OCI-LY1 (cell line): ENCODE measurements around the gene ADAMTS1.

Experiments
- EZH2 ChIP-seq: fragments of 200-600 bp; sonication (generic), shearing (Covaris generic); IDR thresholded peaks from 2 replicates; pipeline ENCODE4 v1.8.0; 2017; ENCODE audit warnings: borderline replicate concordance, mixed run types, mild to moderate bottlenecking, antibody characterized with exemption, low read length, moderate library complexity, mixed read lengths
- TF ChIP-seq, protein P1 (sequence below): fragments of 200-600 bp; sonication (generic), shearing (Covaris generic); IDR thresholded peaks from 2 replicates; pipeline ENCODE4 v1.5.1; 2017; ENCODE audit warnings: mild to moderate bottlenecking, antibody characterized with exemption, low read length, moderate library complexity, mixed read lengths

DNA sequence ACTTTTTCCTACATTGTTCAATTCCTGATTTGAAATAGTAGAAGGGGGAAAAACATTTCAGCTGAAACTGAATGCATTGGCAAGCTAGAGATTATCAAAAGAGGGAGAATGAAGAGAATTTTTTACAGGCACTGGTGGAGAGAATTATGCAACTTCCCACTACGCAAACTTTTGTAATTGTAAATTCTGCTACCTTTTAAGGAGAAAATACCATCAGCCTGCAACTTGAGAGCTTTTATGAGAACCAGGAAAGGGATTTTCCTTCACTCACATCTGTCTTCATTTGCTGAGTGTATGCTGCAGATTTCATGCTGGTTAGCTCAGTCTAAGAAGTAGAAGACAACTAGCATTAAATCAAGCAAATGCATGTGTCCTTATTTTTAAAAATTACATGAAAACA lies 43.7 kb downstream of the ADAMTS1 start:
- no peak for TF ChIP-seq EZH2
- TF ChIP-seq, protein P1, sequence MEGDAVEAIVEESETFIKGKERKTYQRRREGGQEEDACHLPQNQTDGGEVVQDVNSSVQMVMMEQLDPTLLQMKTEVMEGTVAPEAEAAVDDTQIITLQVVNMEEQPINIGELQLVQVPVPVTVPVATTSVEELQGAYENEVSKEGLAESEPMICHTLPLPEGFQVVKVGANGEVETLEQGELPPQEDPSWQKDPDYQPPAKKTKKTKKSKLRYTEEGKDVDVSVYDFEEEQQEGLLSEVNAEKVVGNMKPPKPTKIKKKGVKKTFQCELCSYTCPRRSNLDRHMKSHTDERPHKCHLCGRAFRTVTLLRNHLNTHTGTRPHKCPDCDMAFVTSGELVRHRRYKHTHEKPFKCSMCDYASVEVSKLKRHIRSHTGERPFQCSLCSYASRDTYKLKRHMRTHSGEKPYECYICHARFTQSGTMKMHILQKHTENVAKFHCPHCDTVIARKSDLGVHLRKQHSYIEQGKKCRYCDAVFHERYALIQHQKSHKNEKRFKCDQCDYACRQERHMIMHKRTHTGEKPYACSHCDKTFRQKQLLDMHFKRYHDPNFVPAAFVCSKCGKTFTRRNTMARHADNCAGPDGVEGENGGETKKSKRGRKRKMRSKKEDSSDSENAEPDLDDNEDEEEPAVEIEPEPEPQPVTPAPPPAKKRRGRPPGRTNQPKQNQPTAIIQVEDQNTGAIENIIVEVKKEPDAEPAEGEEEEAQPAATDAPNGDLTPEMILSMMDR, result no peak
